LNCaP clone FGC (cell line): Measurements from ENCODE around the gene MAMDC2.

Experiments
- DNase-seq: peaks from one replicate; pipeline ENCODE4 v3.0.0-alpha.2; 2011; ENCODE audit warnings: low read depth
- H3K4me3 ChIP-seq: 2 replicates; pipeline ENCODE4 v1.5.1; 2011; ENCODE audit warnings: mild to moderate bottlenecking, low read depth, low read length, control low read depth
- TF ChIP-seq, protein P1 (sequence below): IDR thresholded peaks from 2 replicates; pipeline ENCODE4 v1.5.1; 2012; ENCODE audit warnings: mild to moderate bottlenecking; ENCODE audit not compliant: control insufficient read depth, insufficient read depth; ENCODE audit errors: extremely low read depth

MAMDC2 gene

DNA sequence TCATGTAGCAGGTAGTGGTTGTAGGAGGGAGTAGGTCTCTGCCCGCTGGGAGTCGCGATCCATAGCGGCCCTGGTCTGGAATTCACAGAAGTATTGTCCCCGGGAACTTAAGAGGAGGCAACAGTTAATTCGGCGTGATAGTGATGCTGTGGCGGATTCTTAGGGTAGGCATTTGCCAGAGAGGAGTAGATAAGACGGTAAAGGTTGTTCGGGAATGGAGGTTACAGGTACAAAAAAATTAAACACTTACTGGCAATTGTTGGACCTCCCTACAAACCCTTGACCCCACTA, 215.8 kb downstream of the MAMDC2 start:
- peak overlapping the region; percentile 79 for H3K4me3 ChIP-seq
- TF ChIP-seq, protein P1, sequence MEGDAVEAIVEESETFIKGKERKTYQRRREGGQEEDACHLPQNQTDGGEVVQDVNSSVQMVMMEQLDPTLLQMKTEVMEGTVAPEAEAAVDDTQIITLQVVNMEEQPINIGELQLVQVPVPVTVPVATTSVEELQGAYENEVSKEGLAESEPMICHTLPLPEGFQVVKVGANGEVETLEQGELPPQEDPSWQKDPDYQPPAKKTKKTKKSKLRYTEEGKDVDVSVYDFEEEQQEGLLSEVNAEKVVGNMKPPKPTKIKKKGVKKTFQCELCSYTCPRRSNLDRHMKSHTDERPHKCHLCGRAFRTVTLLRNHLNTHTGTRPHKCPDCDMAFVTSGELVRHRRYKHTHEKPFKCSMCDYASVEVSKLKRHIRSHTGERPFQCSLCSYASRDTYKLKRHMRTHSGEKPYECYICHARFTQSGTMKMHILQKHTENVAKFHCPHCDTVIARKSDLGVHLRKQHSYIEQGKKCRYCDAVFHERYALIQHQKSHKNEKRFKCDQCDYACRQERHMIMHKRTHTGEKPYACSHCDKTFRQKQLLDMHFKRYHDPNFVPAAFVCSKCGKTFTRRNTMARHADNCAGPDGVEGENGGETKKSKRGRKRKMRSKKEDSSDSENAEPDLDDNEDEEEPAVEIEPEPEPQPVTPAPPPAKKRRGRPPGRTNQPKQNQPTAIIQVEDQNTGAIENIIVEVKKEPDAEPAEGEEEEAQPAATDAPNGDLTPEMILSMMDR = no peak
- DNase-seq = no peak

DNA sequence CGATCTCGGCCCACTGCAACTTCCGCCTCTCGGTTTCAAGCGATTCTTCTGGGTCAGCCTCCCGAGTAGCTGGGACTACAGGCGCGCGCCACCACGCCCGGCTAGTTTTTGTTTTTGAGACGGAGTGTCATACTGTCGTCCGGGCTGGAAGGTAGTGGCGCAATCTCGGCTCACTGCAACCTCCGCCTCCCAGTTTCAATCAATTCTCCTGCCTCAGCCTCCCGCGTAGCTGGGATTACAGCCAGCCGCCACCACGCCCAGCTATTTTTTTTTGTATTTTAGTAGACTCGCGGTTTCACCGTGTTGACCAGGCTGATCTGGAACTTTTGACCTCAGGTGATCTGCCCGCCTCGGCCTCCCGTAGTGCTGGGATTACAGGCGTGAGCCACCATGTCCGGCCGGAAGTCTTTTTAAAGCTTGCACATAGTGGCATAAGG, 216.4 kb downstream of the MAMDC2 start:
- TF ChIP-seq, protein P1 = no peak
- H3K4me3 ChIP-seq = peak overlapping the region; percentile 79
- DNase-seq = no peak

DNA sequence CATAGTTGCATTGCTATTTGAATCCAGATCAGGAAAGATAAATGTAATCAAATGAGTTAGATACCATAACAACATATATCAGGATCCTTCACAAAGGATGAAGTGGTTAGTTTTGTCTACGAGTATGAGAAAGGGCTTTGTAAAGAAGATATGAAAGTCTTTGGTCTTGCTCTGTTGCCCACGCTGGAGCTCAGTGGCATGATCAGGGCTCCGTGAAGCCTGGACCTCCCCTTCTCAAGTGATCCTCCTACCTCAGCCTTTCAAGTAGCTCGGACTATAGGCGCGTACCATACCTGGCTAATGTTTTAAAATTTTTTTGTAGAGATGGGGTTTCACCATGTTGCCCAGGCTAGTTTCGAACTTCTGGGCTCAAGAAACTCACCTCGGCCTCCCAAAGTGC, 217.0 kb downstream of the MAMDC2 start:
- TF ChIP-seq, protein P1 = no peak
- H3K4me3 ChIP-seq = no peak overlapping the region
- no peak for DNase-seq

DNA sequence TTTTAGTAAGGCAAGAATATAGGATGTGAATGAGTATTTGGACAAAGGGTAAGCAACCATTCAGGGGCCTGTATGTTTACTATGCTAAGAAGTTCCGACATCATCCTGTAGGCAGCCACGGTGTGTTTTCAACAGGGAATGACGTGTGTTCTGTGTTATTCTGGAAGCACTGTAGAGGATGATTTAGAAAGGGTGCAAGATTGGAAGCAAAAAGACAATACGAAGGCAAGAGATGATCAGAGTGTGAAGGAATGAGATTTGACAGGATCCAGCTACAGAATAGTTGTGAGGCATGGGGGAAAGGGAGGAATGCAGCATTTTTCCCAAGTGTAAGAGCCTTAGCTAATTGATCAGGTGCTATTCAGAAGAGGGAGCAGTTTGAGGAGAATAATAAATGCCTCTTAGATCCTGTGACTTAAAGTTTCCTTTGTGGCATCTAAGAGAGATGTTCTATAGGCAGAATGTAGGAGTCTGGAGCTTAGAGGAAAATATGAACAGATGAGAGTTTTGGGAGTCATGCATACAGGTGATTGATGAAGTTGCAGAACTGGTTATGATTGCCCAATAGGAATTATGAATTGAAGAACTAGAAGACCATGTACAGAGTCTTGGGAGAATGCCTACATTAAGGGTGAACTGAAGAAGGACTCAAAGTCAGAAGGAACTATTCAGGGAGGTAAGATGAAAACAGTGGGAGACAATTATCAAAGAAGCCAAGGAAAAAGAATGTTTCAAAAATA, 217.7 kb downstream of the MAMDC2 start:
- H3K4me3 ChIP-seq = no peak overlapping the region
- no peak for DNase-seq
- TF ChIP-seq, protein P1 = no peak

DNA sequence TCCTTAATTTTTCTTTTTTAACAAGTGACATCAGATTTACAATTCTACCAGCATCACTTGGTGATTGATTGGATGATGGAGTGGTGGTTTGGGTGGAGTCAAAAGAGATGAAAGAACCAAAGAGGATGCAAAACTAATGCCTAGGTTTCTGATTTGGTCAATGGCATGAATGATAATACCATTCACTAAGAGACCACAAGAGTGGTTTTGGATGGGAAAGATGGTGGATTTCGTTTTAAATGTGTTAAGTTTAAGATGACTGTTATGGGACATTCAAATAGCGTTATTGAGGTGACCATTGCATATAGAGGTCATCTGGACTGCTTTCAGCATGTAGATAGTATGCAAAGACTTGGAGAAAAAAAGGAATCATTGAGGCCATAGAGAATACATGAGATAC, 218.7 kb downstream of the MAMDC2 start:
- no peak overlapping the region for H3K4me3 ChIP-seq
- TF ChIP-seq, protein P1 = no peak

DNA sequence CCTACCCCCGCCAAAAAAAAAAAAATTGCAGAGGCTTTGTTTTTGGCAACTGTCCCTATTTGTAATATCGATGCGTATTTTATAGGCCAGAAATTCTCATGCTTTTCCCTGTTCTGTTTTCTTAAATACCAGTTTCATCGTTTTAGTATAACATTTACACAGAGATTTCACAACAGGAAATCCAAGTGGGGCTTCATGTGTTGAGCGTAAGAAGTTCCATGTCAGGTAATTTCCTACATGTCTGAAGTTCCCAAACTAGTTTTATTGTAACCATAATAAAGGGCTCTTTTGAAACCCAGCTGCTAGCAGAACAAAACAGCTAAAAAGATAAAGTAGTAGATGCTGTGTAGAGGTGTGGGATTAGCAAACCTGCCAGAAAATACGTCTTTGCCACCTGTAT, 219.3 kb downstream of the MAMDC2 start:
- no peak for DNase-seq
- H3K4me3 ChIP-seq = no peak overlapping the region
- TF ChIP-seq, protein P1 = no peak

More for the DNA sequence above, 218.7 kb downstream of the MAMDC2 start:
- no peak for DNase-seq

DNA sequence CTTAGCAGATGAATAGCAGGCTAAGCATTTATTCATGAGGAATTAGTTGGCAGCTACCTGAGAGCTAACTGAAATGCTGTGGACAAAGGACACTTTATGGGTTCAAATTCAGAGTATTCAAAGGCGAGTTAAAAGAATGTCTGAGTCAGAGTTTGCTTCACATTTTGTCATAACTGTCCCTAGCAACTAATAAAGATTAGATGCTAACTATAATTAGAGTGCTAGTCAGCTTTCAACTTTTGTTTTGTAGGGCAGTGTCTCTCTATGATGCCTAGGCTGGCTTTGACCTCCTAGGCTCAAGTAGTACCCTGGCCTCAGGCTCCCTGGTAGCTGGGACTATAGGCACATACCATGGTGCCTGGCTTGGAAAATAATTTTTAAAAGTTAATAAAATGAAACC, 219.8 kb downstream of the MAMDC2 start:
- no peak for DNase-seq
- TF ChIP-seq, protein P1 = no peak

More for the DNA sequence above, 219.8 kb downstream of the MAMDC2 start:
- H3K4me3 ChIP-seq = no peak overlapping the region
